ENCODE data around the gene ATP1A3. TPM values are rescaled to one million over a fixed set of nuclear protein-coding genes. Genes with fewer than 3 reads are reported as not detected.

ATP1A3 gene
- total RNA-seq, 1 experiment from 2014 or later, result 34.2 TPM

DNA sequence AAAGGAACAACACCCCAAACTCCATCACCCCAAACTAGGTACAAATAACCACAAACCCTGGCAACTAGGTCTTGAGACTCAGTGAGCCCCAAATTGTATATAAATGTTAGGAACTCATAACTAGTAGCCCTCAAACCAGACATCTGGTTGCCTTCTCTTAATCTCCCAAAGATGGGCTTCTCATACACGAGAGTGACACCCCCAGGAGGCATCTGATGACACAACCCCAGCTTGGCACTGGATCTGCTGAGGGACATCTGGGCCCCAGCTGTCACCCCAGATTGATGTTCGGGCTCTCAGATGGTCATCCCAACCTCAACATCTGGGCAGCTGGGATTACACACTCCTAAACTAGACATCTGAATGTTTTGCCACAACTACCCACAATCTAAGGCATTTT is 49.7 kb downstream of the ATP1A3 start:
- no peaks in the 10 kb centered on the region for H3K36me3 Mint-ChIP-seq
- CTCF ChIA-PET, result interaction anchor here (0.6 to 0.8 kb wide), 2 partner anchors 13 to 16 kb away, joined by 3 to 5 read pairs; no protein-coding TSS in a partner anchor
- no peak overlapping the region for H3K4me3 Mint-ChIP-seq
- H3K27me3 Mint-ChIP-seq (ENCODE audit: low read depth), result peaks cover 48% of the 10 kb centered on the region
- POLR2A ChIA-PET, result no interaction called here
- TF ChIP-seq, protein P1, sequence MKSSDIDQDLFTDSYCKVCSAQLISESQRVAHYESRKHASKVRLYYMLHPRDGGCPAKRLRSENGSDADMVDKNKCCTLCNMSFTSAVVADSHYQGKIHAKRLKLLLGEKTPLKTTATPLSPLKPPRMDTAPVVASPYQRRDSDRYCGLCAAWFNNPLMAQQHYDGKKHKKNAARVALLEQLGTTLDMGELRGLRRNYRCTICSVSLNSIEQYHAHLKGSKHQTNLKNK (CRISPR knock-in tag; IDR thresholded peaks at IDR 0.05), result no peak
- TF ChIP-seq, protein P2, sequence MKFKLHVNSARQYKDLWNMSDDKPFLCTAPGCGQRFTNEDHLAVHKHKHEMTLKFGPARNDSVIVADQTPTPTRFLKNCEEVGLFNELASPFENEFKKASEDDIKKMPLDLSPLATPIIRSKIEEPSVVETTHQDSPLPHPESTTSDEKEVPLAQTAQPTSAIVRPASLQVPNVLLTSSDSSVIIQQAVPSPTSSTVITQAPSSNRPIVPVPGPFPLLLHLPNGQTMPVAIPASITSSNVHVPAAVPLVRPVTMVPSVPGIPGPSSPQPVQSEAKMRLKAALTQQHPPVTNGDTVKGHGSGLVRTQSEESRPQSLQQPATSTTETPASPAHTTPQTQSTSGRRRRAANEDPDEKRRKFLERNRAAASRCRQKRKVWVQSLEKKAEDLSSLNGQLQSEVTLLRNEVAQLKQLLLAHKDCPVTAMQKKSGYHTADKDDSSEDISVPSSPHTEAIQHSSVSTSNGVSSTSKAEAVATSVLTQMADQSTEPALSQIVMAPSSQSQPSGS (CRISPR knock-in tag; IDR thresholded peaks at IDR 0.05; ENCODE audit: borderline replicate concordance, low read depth), result no peak
- TF ChIP-seq, protein P3, sequence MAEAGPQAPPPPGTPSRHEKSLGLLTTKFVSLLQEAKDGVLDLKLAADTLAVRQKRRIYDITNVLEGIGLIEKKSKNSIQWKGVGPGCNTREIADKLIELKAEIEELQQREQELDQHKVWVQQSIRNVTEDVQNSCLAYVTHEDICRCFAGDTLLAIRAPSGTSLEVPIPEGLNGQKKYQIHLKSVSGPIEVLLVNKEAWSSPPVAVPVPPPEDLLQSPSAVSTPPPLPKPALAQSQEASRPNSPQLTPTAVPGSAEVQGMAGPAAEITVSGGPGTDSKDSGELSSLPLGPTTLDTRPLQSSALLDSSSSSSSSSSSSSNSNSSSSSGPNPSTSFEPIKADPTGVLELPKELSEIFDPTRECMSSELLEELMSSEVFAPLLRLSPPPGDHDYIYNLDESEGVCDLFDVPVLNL (CRISPR knock-in tag; IDR thresholded peaks at IDR 0.05; ENCODE audit: borderline replicate concordance, low read depth), result no peak
- TF ChIP-seq TEAD1 (CRISPR knock-in tag; IDR thresholded peaks at IDR 0.05), result no peak
- TF ChIP-seq, protein P4, sequence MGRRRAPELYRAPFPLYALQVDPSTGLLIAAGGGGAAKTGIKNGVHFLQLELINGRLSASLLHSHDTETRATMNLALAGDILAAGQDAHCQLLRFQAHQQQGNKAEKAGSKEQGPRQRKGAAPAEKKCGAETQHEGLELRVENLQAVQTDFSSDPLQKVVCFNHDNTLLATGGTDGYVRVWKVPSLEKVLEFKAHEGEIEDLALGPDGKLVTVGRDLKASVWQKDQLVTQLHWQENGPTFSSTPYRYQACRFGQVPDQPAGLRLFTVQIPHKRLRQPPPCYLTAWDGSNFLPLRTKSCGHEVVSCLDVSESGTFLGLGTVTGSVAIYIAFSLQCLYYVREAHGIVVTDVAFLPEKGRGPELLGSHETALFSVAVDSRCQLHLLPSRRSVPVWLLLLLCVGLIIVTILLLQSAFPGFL (CRISPR knock-in tag; IDR thresholded peaks at IDR 0.05; ENCODE audit: borderline replicate concordance), result no peak
- H3K9me3 Mint-ChIP-seq, result peaks cover 4% of the 10 kb centered on the region; the same call in 1 of the 2 replicates
- ATAC-seq (no peak), DNase-seq (ENCODE audit: low spot score) (no peak)
- H3K4me1 Mint-ChIP-seq, result no peaks in the 10 kb centered on the region
- H3K27ac Mint-ChIP-seq, result no peak overlapping the region

DNA sequence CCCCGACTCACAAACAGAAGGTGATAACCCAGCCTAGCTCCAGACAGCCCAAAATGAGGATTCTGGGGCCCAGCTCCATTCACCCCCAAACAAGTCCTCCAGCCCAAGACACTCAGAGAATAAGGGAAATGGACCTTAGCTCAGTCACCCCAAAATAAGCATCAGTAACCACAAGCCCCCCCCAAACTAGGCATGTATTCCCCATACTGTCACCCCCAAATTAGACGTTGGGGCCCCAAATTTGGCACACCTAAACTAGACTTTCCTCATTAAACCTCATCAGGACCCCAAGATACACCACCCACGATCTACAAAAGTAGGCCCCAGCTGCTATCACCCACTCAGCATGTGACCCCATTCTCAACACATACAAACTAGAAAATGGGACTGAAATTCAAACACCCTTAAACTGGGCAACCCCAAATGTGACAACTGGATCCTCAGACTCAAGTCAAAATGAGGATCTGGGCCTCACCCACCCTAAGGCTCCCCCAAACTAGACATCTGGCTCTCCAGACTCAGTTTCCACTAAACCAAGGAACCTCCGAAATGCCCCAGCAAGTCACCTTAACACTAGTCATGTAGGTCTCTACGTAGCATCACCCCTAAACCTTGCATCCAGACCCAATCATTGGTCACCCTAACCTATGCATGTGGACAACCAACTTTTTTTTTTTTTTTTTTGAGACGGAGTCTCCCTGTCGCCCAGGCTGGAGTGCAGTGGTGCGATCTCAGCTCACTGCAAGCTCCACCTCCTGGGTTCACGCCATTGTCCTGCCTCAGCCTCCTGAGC is 52.4 kb downstream of the ATP1A3 start:
- Mint-ChIP-seq H3K9me3 (peaks cover 4% of the 10 kb centered on the region; the same call in 1 of the 2 replicates), H3K27ac (no peak overlapping the region), H3K27me3 (ENCODE audit: low read depth) (peaks cover 57% of the 10 kb centered on the region), H3K36me3 (no peaks in the 10 kb centered on the region), H3K4me3 (peak overlapping the region; percentile 62), H3K4me1 (peaks cover 3% of the 10 kb centered on the region; the same call in 1 of the 2 replicates)
- DNase-seq (ENCODE audit: low spot score), result no peak
- ChIA-PET POLR2A (interaction anchor here (0.5 to 0.6 kb wide), 2 partner anchors 36 to 67 kb away, joined by 3 to 4 read pairs; no protein-coding TSS in a partner anchor), CTCF (interaction anchor here (0.7 to 1.1 kb wide), 3 partner anchors 10 to 68 kb away, joined by 3 to 4 read pairs (median 3); partner anchors contain the start of gene ERFL)
- ATAC-seq, result no peak
- TF ChIP-seq, protein P5, sequence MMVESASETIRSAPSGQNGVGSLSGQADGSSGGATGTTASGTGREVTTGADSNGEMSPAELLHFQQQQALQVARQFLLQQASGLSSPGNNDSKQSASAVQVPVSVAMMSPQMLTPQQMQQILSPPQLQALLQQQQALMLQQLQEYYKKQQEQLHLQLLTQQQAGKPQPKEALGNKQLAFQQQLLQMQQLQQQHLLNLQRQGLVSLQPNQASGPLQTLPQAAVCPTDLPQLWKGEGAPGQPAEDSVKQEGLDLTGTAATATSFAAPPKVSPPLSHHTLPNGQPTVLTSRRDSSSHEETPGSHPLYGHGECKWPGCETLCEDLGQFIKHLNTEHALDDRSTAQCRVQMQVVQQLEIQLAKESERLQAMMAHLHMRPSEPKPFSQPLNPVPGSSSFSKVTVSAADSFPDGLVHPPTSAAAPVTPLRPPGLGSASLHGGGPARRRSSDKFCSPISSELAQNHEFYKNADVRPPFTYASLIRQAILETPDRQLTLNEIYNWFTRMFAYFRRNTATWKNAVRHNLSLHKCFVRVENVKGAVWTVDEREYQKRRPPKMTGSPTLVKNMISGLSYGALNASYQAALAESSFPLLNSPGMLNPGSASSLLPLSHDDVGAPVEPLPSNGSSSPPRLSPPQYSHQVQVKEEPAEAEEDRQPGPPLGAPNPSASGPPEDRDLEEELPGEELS (CRISPR knock-in tag; IDR thresholded peaks at IDR 0.05), result no peak
- TF ChIP-seq, protein P6, sequence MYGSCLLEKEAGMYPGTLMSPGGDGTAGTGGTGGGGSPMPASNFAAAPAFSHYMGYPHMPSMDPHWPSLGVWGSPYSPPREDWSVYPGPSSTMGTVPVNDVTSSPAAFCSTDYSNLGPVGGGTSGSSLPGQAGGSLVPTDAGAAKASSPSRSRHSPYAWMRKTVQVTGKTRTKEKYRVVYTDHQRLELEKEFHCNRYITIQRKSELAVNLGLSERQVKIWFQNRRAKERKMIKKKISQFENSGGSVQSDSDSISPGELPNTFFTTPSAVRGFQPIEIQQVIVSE (CRISPR knock-in tag; IDR thresholded peaks at IDR 0.05; ENCODE audit: borderline replicate concordance), result no peak
- TF ChIP-seq, protein P7, sequence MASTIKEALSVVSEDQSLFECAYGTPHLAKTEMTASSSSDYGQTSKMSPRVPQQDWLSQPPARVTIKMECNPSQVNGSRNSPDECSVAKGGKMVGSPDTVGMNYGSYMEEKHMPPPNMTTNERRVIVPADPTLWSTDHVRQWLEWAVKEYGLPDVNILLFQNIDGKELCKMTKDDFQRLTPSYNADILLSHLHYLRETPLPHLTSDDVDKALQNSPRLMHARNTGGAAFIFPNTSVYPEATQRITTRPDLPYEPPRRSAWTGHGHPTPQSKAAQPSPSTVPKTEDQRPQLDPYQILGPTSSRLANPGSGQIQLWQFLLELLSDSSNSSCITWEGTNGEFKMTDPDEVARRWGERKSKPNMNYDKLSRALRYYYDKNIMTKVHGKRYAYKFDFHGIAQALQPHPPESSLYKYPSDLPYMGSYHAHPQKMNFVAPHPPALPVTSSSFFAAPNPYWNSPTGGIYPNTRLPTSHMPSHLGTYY (CRISPR knock-in tag; IDR thresholded peaks at IDR 0.05), result no peak
- TF ChIP-seq TP53 (CRISPR knock-in tag; IDR thresholded peaks at IDR 0.05) (no peak), SMAD3 (CRISPR knock-in tag; IDR thresholded peaks at IDR 0.05; ENCODE audit: borderline replicate concordance) (no peak), ZNF396 (CRISPR knock-in tag; IDR thresholded peaks at IDR 0.05; ENCODE audit: borderline replicate concordance) (no peak), ZNF121 (CRISPR knock-in tag; IDR thresholded peaks at IDR 0.05) (no peak), TEAD1 (CRISPR knock-in tag; IDR thresholded peaks at IDR 0.05) (no peak), ZNF671 (CRISPR knock-in tag; IDR thresholded peaks at IDR 0.05) (no peak), NR1H2 (CRISPR knock-in tag; IDR thresholded peaks at IDR 0.05) (no peak), SOX15 (CRISPR knock-in tag; IDR thresholded peaks at IDR 0.05) (no peak)
- TF ChIP-seq, protein P8, sequence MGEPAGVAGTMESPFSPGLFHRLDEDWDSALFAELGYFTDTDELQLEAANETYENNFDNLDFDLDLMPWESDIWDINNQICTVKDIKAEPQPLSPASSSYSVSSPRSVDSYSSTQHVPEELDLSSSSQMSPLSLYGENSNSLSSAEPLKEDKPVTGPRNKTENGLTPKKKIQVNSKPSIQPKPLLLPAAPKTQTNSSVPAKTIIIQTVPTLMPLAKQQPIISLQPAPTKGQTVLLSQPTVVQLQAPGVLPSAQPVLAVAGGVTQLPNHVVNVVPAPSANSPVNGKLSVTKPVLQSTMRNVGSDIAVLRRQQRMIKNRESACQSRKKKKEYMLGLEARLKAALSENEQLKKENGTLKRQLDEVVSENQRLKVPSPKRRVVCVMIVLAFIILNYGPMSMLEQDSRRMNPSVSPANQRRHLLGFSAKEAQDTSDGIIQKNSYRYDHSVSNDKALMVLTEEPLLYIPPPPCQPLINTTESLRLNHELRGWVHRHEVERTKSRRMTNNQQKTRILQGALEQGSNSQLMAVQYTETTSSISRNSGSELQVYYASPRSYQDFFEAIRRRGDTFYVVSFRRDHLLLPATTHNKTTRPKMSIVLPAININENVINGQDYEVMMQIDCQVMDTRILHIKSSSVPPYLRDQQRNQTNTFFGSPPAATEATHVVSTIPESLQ (CRISPR knock-in tag; IDR thresholded peaks at IDR 0.05), result no peak
- TF ChIP-seq, protein P1 (CRISPR knock-in tag; IDR thresholded peaks at IDR 0.05), result no peak
- TF ChIP-seq, protein P9, sequence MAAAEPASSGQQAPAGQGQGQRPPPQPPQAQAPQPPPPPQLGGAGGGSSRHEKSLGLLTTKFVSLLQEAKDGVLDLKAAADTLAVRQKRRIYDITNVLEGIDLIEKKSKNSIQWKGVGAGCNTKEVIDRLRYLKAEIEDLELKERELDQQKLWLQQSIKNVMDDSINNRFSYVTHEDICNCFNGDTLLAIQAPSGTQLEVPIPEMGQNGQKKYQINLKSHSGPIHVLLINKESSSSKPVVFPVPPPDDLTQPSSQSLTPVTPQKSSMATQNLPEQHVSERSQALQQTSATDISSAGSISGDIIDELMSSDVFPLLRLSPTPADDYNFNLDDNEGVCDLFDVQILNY (CRISPR knock-in tag; IDR thresholded peaks at IDR 0.05), result no peak
- TF ChIP-seq, protein P10, sequence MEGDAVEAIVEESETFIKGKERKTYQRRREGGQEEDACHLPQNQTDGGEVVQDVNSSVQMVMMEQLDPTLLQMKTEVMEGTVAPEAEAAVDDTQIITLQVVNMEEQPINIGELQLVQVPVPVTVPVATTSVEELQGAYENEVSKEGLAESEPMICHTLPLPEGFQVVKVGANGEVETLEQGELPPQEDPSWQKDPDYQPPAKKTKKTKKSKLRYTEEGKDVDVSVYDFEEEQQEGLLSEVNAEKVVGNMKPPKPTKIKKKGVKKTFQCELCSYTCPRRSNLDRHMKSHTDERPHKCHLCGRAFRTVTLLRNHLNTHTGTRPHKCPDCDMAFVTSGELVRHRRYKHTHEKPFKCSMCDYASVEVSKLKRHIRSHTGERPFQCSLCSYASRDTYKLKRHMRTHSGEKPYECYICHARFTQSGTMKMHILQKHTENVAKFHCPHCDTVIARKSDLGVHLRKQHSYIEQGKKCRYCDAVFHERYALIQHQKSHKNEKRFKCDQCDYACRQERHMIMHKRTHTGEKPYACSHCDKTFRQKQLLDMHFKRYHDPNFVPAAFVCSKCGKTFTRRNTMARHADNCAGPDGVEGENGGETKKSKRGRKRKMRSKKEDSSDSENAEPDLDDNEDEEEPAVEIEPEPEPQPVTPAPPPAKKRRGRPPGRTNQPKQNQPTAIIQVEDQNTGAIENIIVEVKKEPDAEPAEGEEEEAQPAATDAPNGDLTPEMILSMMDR (IDR thresholded peaks at IDR 0.05), result no peak

Data from WTC11 (cell line).